Left renal cortex interstitium (tissue), 4 donors: ENCODE data around the gene KANK3. TPM values are rescaled to one million over a fixed set of nuclear protein-coding genes. Genes with fewer than 3 reads are reported as not detected.
A peak's percentile ranks its signal among the peaks of the same experiment; 100 is the strongest.
"Not testable (repeated sequence)": the region's sequence is repeated elsewhere in the genome, so short reads cannot be mapped to it uniquely, and the experiment has no call there.

Experiments used
- DNase-seq, 4 donors: peaks; one replicate each; pipeline ENCODE4 v3.0.0-alpha.2; 2013; ENCODE audit warnings: low read depth in 4 of 4, low spot score in 2 of 4, missing footprints in 1 of 4
- polyA plus RNA-seq, 4 donors: library from polyadenylated mRNA; unstranded; fragments of 120-200 nt; gene quantifications; one replicate each; pipeline ENCODE4 v1.2.1, GENCODE V29; 2013; ENCODE audit not compliant: insufficient read length in 4 of 4

The KANK3 gene
- polyA plus RNA-seq, 4 donors, result 8.1 to 16.2 (median 14.4) TPM

DNA sequence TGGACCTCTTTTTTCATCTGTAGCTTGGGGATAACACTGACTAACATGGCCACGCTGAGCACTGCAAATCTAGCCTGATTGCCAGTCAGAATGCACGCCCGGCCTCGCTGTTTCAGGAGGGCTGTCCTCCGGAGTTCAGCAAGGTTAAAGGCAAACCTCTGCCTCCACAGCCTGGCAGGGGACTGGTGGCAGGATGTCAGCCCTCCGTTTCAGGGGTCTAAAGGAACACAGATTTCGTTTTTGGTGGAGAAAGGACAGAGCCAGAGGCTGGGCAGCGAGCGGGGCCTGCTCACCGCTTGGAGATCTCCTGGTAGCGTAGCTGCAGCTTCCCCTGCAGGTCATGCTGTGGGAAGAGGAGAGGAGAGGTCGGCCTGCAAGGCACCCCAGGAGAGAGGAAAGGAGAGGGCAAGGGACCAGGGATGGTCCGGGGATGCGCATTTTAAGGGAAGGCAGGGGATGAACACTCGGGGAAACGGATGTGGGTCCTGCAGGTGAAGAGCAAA, 22.4 kb downstream of the KANK3 start:
- no peak for DNase-seq

DNA sequence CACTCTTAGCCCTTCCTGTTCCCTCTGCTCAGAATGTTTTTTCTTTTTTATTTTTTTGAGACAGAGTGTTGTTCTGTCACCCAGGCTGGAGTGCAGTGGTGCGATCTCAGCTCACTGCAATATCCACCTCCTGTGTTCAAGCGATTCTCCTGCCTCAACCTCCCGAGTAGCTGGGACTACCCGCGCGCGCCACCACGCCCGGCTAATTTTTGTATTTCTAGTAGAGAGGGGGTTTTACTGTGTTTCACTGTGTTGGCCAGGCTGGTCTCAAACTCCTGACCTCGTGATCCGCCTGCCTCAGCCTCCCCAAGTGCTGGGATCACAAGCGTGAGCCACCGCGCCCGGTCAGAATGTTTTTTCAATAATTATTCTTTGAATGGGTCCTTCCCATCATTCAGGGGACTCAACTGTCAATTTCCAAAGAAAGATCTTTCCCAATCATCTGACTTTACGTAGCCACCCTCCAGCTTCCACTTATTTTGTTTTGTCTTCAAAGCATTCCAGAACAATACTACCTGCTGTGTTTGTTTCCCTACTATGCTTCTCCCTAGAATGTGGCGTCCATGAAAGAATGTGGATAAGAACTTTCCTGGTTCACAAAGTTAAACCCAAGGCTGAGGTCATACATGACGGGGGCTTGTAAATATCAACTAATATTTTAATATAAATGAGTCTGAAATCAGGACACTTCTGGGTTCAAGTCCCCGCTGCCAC, 23.1 kb downstream of the KANK3 start:
- DNase-seq, result no peak

DNA sequence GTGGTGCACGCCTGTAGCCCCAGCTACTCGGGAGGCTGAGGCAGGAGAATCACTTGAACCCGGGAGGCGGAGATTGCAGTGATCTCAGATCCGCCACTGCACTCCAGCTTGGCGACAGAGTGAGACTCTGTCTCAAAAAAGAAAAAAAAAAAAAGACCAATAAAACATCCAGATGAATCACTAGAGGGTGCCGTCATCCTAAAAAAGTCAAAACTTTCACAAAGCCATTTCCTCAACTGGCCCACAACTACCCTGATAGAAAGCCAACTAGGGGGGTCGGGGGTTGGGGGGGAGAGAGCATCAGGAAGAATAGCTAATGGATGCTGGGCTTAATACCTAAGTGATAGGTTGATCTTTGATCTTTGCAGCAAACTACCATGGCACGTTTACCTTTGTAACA, 24.2 kb downstream of the KANK3 start:
- DNase-seq, result not testable (repeated sequence)

DNA sequence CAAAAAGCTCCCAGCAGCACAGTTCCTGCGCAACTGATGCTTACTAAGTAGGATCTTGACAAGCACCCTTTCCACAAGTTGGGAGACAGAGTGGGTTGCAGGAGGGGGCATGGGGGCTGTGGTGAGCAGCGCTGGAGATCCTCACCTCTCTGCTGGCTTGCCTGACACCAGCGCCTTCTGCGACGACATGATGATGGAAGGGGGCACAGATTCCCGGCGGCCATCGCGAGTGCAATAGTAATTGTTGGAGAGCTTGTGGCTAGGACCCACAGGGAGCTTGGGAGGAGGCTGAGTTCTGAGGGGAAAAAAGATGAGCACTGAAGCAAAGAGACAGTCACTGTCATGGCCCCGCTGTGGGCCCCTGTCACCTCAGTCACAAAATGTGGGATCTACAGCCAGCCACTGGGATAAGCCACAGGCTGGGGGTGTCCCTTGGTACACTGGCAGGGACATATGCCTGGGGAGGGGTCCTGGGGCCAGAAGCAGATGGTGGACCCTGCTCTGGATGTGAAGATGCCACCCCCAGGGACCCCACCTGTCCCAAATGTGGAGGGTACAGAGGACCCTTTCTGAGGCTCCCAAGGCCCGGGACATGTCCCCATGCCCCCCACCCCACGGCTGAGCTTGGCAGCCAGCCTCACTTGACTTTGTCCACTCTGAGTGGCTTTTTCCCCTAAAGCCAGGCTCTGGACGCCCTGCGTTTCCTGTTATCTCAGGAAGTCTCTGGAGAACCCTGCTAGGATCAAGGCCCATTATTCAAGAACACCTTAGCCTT, 26.5 kb downstream of the KANK3 start:
- no peak for DNase-seq

DNA sequence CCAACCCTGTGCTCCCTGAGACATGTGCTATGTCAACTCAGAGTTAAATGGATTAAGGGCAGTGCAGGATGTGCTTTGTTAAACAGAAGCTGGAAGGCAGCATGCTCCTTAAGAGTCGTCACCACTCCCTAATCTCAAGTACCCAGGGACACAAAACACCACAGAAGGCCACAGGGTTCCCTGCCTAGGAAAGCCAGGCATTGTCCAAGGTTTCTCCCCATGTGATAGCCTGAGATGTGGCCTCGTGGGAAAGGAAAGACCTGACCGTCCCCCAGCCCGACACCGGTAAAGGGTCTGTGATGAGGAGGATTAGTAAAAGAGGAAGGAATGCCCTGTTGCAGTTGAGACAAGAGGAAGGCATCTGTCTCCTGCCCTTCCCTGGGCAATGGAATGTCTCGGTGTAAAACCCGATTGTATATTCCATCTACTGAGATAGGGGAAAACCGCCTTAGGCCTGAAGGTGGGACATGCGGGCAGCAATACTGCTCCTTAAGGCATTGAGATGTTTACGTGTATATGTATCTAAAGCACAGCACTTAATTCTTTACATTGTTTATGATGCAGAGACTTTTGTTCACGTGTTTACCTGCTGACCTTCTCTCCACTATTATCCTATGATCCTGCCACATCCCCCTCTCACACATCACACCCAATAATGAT, 28.0 kb downstream of the KANK3 start:
- not testable (repeated sequence) for DNase-seq

DNA sequence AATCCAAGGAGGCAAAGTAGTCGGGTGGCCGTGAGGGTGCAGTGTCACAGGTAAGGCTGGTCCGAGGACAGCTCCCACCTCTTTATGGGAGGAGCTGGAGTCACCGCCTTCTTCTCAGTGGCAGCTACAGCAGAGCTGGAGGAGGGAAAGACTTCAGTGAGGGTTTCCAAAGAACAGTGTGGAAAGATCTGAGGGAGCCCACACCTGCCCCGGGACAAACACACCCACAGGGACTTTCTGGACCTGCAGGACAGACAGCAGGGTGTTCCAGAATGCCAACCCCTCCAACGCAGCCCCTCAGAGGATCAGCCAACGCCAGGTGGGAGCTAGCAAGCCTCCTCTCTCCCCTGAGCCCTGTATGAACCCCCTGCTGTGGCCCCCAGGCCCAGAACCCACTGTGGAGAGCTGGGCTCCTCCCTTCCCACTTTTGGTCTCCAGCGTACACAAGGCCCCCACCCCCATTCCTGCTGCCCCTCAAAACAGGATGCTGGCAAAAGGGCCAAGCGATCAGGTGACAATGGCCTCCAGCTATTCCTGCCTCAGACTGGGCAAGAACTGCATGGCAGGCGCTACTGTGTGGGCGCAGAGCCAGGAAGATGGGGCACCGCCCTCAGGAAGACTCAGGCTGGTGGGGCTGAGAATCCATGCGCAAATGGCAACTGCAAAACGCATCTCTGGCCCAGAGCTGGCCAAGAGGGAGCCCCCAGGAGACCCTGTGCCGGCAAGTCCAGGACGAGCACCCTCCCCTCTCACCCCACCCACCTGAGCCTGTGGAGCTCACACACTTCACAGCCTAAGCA, 31.4 kb downstream of the KANK3 start:
- no peak for DNase-seq

DNA sequence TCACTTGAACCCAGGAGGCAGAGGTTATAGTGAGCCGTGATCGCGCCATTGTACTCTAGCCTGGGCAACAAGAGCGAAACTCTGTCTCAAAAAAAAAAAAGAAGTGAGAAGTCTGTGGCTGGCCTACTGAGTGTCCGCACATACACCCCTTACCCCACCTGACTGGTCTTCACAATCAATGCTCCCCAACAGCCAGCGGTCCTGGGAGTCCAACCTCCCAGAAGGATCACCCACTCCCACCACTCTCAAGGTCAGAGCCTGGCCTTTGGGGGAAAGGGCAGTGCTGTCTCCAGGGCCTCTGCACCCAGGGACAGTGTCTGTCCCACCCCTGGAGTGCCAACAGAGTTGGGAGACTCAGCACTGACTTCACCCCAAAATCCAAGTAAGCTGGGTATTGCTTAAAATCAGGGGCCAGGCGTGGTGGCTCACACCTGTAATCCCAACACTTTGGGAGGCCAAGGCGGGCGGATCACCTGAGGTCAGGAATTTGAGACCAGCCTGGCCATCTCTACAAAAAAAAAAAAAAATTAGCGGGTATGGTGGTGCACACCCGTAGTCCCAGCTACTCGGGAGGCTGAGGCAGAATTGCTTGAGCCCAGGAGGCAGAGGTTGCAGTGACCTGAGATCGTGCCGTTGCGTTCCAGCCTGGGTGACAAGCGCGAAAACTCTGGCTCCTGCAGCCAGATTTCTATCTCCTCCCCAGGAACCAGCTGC, 32.6 kb downstream of the KANK3 start:
- DNase-seq, result no peak

DNA sequence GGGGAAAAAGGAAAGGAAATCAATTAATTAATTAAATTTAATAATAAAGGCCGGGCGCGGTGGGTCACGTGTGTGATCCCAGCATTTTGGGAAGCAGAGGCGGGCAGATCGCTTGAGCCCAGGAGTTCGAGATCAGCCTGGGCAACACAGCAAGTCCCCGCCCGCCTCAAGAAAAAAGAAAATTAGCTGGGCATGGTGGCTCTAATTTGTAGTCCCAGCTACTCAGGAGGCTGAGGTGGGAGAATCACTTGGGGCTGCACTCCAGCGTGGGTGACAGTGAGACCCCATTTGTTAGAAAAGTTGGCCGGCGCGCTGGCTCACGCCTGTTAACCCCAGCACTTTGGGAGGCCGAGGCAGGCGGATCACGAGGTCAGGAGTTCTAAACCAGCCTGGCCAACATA, 34.2 kb downstream of the KANK3 start:
- DNase-seq, result no peak

DNA sequence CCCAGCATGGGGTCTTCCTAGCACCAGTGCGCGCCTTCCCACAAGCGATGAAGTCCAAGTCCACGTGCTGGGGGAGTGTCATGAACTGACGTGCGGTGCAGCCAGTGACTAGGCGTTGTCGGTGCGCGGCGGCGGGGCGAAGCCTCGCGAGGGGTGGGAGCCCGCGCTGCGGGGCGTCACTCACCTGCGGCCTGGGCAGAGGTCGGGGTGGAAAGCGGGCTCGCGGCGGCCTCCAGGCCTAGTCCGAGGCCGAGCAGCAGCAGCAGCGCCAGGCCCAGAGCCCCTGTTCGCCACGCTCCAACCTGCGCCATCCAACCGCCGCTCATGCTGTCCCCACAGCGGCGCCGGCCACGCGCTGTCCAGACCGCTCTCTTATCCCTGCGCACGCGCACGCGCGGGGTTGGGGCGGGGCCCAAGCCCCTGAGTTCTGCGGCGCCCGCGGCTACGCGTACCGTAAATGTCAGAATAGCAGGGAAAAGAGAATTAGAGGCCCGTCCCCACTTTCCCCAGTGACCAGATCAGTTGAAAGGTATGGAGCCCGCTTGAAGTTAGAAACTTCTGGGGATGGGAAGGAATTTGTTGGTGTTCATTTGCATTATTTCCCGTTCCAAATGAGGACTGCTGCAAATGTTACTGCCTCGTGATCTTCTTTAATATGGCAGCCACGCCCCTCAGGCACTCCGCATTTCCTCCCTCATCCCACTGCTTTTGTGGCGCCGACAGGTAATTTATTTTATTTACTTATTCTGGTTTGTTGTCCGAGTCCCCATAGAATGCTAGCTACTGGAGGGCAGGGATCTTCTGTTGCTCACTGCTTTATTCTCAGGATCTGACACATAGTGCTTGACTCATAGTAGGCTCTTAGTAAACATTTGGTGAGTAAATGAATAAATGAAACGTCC, 34.8 kb downstream of the KANK3 start, which contains the start of gene CD320:
Gene CD320, minus strand, starts transcription at position 394 of the 902 bp plus-strand sequence. Its CDS starts 68 bp downstream, at position 326.
- peak; percentile 77 to 91 (median 84) for DNase-seq

DNA sequence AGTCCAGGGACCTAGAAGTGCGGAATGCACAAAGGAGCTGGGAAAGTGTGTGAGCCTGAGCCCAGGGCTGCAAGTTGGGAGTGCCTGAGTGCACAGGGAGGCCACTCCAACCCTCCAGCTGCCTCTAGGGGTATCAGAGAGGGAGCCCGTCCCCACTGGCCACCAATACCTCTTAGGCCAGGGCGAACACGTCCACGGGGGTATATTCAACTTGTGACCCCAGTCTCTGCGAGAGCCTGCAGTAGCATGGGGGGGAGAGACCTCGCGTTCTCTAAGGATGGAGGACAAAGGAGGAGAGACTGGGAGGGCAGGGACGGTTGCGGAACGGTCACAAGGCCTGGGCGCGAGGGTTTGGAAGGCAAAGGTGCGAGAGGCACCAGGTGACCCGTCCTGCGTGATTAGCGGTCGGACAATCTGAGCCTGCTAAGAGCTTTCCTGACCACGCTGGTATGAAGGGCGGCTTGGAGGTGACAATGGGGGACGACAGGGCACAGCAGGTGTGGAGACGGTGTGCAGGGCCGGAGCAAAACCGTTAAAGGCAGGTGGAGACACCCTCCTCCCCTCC, 35.6 kb downstream of the KANK3 start:
- DNase-seq, result peak in 1 of 4 donors; percentile 16

DNA sequence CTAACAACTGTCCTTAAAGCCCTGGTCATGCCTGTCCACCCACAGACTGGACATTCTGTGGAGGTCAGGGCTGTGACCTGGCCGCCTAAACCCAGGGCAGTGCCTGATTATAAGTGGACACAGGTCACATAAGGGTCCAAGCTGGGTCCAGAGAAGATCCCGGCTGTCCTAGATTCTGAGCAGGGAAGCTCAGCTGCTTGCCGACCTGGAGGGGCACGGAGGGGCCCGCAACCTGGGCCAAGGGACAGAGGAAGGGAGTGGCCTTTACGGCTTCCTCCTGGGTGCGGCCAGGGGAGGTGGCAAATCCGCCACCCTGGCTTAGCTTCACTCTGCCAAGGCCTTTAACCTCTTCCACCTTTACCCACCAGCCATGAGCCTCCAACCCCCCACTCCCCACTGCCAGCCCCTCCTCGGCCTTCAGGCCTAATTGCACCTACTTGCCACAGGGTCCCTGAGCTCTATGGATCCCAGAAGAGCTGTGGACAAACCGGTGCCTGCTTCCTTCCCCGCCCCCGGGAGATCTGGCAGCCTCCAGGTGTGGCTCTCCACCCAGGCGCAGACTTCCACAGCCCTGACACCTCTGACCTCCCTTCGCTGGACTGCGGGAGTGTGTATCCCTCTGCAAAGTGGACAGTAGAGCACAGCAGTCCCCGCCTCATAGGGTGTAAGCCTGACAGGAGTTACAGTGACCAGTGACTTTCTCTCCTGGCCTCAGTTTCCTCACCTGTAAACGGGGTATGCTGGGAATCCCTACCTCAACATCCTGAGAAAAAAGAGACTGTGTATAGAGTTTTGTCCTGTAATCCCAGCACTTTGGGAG, 36.6 kb downstream of the KANK3 start:
- no peak for DNase-seq

DNA sequence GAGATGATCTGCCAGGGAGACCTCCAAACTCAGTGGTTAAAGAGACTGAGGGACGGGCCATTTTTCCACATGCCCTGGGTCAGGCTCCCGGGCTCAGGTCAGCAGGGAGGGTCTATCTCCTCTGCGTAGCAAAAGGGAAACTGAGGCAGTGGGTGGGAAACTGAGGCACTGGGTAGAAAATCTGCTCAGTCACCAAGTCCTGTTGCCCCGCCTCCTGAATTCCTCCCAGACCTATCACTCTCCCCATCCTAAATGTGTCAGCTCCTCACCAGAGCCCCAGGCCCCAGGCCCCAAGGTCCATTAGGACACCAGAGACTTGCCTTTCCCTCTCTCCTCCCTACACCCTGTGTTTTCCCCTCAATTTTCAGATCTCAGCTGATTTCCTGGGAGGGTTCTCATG, 37.3 kb downstream of the KANK3 start:
- no peak for DNase-seq

DNA sequence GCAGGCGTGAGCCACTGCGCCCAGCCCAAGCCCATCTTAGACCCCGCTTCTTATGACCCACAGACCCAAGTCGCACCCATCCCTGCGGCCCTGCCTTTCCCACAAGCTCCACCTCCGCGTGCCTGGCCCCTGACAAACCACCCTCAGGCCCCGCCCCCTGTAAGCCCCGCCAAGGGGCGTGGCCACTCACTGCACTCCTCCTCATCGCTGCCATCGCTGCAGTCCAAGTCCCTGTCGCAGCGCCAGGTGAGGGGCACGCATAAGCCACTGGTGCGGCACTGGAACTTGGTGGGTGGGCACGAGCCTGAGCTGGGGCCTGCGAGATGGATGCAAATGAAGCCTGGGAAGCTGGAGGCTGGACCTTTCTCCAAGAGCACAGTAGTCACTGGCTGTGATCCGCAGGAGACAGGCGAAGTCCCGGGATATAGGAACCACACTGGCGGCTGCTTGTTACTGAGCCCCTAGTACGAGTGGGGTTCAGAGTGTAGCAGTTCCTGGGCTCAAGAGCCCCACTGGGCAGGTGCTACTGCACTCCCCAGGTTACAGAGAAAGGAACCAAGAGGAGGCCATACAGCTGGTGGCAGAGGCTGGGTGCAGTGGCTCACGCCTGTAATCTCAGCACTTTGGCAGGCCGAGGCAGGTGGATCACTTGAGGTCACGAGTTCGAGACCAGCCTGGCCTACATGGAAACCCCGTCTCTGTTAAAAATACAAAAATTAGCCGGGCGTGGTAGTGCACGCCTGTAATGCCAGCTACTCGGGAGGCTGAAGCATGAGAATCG, 38.0 kb downstream of the KANK3 start:
- DNase-seq, result no peak

DNA sequence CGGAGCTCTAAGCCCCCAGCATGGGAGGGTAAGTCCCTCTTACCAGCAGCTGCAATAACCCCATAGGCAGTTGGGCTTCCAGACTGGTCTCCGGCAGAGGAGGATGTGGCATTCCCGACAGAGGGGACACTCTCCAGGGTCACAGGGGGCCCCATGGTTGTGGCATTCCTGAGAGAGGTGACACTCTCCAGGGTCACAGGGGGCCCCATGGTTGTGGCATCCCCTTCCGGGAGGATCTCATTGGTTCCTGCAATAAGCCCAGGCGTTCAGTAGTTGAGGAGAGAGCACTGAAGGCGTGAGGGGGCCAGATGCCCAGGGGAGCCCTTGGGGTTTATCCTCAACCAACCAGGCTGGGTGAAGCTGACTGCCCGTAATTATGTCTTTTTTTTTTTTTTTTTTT, 40.3 kb downstream of the KANK3 start:
- no peak for DNase-seq

DNA sequence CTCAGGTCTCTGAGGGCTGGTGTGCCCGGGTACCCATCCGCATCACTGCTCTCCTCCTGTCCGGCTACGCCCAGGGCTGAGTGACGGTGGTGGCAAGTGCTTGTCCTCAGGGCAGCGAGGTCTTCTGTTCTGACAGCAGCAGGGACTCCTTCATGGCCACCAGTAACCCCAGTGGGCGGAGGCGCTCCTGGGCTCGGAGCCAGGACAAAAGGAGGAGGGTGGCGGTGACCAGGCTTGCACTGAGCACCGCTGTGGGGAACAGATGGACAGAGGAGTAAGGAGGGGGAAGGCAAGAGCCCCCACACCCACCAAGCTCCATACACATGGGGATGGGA, 40.7 kb downstream of the KANK3 start:
- DNase-seq, result no peak

DNA sequence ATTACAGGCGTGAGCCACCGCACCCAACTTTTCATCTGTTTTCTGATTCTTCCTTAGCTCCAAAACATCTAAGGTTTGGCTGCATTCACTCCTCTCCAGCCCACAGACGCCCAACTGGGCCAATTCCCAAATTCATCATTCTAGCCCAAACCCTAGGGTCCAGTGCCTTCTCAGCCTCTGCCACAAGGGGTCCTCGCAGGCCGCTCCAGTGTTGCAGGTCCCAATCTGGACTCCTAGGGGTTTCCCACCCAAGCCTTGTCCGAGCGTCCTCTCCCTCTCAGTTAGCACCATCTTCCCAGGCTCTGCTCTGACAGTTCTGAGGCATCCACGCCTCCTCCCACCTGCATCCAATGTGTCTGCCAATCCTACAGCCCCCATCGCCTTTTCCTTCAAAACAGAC, 51.7 kb downstream of the KANK3 start:
- not testable (repeated sequence) for DNase-seq

DNA sequence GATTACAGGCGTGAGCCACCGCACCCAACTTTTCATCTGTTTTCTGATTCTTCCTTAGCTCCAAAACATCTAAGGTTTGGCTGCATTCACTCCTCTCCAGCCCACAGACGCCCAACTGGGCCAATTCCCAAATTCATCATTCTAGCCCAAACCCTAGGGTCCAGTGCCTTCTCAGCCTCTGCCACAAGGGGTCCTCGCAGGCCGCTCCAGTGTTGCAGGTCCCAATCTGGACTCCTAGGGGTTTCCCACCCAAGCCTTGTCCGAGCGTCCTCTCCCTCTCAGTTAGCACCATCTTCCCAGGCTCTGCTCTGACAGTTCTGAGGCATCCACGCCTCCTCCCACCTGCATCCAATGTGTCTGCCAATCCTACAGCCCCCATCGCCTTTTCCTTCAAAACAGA, 66.6 kb downstream of the KANK3 start:
- not testable (repeated sequence) for DNase-seq
